HG02678 (cell line): ENCODE measurements around the gene POU2F3.

Source experiments
- ATAC-seq: cut with Tn5 transposase; IDR thresholded peaks from one replicate; pipeline ENCODE4 v1.9.1; 2021; ENCODE audit warnings: mild to moderate bottlenecking, moderate library complexity; ENCODE audit not compliant: unreplicated experiment

Gene POU2F3

GRCh38 chr11:120239713-120240640, at the start of gene POU2F3:
TSS of gene POU2F3 (plus strand) at chr11:120240140. CDS start at chr11:120240344, 204 bp downstream.
- ATAC-seq, result no peak

DNA sequence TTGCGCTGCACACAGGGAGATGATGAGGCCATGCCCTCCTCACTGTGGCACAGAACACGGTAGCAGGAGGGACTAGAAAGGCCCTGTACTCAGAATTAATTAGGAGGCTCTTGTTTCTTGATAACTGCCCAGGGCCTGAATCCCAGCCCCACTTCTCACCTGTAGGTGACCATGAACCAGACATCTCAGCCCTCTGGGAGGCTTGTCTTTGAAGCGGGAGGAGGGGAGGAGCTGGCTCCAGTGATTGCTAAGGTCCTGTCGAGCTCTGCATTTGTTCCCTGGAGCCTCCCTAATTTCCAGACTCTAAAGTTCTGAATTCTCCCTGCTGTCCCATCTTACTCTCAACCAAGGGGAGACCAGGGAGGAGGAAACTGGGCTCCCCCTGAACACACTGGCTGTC, 48.9 kb upstream of the POU2F3 start:
- no peak for ATAC-seq

- ATAC-seq, result no peak
These were observed 46.9 kb upstream of the POU2F3 start for GRCh38 chr11:120192831-120193625.

DNA sequence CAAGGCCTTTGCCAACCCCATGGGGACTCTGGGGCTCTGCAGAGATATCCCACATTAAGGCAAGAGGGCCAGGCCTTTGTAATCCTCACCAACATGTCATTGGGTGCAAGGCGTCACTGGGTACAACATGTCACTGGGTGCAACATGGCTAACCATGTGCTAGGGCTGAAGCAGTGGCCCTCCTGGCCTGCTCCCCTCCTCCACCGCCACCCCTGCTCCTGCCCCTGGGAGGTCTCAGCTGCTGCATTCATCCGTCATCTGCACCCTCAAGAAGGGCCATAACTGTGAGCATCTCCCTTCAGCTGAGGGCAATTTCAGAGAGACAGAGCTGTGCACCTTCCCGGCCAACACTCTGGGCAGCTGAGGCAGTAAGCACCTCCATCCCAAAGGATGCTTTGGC, 45.8 kb upstream of the POU2F3 start:
- ATAC-seq, result no peak

DNA sequence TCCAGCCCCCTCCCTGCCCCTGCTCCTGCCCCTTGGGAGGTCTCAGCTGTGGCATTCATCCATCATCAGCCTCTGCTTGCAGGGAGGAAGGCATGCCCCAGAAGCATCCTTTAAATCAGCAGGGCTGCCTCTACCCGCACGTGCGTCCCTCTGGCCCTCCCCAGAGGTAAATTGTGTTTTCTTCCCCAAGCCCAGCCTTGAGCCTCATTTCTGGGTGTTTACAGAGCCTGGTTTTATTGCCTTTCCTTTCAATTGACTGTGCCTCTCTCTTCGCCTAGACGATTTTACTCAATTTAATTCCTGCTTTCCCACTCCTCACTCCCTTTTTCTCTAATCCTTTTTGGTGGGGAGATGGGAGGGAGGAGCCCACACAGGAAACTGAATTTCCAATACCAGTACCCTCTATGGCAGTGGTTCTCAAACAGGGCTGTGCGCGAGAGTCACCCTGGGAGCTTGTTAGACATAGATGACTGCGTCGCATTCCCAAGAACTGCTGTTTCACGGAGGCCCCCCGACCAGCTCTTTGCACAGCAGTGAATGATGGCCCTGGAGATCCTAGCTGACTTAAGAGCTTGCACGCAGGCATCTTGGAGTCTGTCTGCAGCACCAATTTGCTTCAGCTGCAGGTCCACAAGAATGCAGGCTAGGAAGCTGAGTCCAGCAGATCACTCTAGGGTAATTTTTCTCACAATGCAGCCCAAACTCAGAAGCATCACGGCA, 44.2 kb upstream of the POU2F3 start:
- ATAC-seq, result no peak

DNA sequence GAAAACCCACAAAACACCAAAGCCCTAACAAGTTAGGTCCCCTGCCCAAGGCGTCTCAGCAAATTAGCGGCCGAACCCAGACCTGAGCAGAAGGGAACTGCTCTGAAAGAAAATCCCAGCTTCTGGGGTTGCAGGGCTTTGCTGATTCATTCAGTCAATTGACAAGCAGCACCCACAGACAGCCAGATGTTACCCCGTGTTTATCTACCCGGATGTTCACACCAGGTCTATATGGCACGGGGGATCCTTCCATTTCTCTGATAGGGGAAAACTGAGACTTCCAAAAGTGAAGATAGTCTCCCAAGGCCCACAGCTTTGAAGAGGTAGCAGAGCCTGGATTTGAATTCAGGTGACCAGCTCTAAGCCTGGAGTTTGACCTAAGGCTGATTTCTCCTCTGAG, 43.1 kb upstream of the POU2F3 start:
- no peak for ATAC-seq

DNA sequence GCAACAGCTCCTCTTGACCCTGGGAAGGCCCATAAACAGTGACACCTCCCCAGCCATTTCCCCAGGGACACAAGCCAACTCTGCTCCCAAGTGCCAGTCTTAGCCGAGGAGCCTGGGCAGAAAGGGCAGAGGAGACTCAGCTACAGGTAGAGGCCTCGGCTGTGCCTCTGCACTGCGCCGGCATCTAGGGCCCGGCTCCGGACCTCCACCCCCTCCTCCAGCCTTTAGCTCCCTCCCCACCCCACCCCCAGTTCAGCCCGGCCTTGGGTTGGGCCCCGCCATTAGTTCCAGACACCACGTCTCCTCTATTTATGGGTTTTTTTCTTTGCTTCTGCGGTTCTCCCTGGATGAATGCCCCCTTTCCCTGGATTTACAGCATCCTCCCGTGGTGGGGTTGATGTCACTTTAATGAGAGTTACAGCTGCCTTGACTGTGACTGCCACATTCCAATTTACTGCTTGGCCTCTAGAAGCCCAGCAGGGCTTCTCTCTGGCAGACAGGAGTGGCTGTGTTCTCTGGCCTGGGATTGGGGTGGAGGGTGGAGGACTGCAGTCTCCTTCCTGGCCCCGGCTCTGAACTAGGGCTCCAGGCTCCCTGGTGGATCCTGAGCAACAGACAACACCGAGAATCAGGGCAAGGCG, 42.6 kb upstream of the POU2F3 start:
- no peak for ATAC-seq

GRCh38 chr11:120197977-120198376, 42.0 kb upstream of the POU2F3 start:
- no peak for ATAC-seq

DNA sequence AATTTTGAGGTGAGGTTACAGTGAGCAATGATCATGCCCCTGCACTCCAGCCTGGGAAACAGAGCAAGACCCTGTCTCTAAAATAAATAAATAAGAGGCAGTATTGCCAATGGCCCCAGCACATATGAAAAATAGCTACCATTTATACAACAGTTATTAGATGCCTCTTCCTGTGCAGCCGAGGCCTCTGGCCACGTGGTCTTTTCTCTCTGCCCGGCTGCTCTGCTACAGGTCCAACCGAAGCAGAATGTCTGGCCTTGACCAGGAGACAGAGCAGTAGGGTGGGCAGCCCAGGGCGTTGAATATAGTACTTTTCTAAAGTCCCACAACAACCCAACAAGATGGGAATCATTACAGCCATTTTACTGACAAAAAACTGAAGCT, 41.5 kb upstream of the POU2F3 start:
- no peak for ATAC-seq

GRCh38 chr11:120198787-120199469, 41.0 kb upstream of the POU2F3 start:
- ATAC-seq, result no peak

DNA sequence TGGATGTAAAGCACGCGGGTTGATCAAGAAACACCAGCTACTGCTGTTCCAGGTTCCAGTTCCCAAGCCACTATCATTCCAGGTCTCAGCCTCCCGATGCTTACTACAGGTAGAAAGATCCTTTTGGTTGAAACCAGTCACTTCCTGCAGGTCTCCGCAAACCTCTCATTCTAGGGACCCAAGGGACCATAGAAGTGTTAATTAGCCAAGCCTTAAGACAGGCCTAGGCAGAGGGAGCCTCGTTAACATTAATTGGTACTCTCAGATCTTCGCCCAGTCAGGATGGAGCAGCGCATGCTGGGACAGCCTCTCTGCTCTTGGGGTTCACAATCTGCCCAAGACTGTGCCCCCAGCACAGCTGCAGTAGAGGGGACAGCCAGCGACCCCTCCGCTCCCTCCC, 40.3 kb upstream of the POU2F3 start:
- no peak for ATAC-seq

DNA sequence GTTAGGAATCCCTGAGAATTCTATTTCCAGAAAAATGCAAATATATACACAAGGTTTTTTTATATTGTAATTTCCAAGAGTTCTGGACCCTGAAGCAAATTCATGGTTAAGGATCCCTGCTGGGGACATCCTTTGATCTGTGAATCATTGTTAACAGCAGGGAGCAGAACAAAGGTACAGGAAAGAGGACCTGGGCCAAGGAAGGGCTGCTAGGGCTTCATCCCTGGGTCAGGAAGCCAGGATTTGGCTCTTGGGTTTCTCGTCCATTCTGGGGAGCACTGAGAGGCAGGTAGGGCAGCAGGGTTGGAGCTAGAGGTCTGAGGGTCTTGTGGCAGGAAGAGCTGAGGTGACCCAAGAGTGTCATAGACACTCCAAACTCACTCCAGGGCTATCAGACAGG, 39.3 kb upstream of the POU2F3 start:
- no peak for ATAC-seq

DNA sequence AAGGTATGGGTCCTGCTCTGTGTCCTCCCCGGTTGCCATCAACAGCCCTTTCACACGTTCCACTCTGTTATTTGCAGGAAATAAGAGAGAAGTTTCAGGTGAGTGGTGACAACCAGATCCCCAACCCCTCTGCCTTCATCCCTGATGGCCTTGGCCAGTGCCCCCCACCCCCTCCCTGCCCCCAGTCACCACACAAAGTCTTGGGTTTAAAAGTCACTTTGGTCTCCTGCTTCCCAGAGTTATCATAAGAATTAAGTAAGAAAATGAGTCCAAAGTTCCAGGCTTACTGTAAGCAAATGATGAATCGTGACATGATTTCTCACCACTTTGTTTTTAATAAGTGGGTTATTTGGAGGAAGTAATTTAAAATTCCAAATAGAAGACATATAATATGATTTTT, 38.3 kb upstream of the POU2F3 start:
- no peak for ATAC-seq

- no peak for ATAC-seq
These were observed 36.3 kb upstream of the POU2F3 start for GRCh38 chr11:120203626-120204025.

DNA sequence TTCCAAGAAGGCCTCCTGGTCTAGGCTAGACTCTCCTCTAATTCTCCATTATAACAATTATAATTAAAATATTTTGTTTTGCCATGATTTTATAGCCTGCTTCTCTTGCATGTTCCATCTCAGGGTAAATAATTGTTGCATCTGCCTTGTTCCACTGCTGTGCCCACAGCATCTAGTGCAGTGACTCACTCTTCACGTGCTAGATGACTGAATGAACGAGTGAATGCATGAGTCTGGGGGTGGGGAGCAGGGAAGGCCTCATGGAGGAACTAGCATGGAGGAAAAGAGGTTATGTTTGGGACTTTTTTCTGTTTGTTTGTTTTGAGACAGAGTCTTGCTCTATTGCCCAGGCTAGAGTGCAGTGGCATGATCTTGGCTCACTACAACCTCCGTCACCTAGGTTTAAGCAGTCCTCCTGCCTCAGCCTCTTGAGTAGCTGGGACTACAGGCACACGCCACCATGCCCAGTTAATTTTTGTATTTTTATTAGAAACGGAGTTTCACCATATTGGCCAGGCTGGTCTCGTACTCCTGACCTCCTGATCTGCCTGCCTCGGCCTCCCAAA, 34.3 kb upstream of the POU2F3 start:
- no peak for ATAC-seq

DNA sequence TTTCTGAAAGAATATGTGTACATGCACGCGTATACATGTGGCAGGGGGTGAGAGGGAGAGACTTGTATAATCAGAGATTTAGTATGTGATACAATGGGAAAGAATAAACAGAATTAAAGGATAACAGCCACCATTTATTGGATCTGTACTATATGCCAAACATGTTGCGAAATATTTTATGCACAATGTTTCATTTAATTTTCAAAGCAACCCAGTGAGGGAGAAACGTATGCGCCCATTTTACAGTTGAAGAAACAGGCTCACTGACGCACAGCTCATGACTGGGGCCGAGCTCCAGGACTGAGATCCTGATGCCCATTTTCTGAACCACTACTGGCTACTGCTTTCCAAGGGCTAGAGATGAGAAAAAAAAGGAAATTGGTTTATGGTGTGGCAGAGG, 32.4 kb upstream of the POU2F3 start:
- ATAC-seq, result no peak

DNA sequence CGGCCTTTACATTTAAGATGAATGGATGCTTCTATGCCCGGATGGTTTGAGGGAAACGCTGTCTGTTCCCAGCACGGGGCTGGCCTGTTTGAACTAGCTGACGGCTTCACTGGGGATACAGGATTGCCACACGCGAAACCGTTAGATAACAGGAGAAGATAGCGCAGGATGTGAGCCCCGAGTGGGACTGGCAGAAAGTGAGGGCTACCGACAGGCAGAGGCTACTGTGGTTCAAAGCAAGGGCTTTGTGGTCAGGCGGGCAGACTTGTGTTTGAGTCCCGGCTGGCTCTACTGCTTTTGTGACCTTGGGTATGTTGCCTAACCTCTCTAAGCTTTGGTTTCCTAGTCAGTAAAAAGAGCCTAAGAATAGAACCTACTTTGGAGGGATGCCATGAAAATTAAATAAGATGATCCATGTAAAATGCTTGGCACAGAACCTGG, 31.9 kb upstream of the POU2F3 start:
- ATAC-seq, result no peak

- ATAC-seq, result no peak
These were observed 31.2 kb upstream of the POU2F3 start for GRCh38 chr11:120208777-120209176.

- no peak for ATAC-seq
These were observed 30.0 kb upstream of the POU2F3 start for GRCh38 chr11:120209746-120210625.
